ENCODE results near the gene FBXL15. TPM values are rescaled to one million over a fixed set of nuclear protein-coding genes. Genes with fewer than 3 reads are reported as not detected.

The FBXL15 gene
- total and polyA plus RNA-seq, 9 of the 15 experiments (the other 6 are each of a cell fraction or from before 2014, with no cell fraction given): 0.08 to 25.9 (median 3.5) TPM

DNA sequence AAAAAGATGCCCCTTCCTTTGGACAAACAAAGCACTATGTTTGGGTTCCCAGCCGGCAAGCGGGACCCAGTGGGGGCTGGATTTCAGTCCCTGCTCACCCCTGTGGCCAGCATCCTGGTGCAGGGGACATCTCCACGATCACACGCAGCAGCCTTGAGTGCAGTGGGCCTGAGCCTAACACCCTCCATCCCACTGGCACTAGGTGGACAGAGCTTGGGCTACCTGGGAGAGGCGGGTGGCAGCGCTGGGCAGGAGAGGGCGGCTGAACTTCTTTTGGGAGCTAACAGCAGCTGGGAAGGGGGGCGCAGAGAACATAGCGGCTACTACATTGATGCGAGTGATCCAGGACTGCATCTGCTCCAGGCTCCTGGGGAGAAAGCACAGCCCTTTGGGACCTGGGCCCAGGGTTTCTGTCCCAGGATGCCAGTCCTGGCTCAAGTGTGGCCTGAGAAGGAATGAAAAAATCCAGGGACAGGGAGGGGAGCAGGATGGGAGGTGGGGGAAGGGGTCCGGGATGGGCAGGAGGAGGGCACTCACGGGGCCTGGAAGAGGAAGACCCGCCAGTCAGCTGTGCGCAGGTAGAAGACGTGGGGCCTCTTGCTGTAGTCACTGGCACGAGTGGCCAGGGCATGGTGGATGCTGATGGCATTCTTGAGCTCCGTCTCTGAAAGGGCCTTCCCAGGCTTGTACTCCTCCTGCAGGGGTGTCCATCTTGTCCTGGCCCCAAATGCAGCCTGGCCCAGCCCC, 16.1 kb upstream of the FBXL15 start:
- FAIRE-seq: no peak
- Histone ChIP-seq H3K27ac (ENCODE audit: extremely low read depth, low read depth, low read length) (no peak overlapping the region), H3K4me2 (ENCODE audit: insufficient read depth, low read length) (no peak overlapping the region), H3K36me3 (ENCODE audit: control insufficient read depth, insufficient read depth, low read length) (0 out of 3 replicates have a peak, but pooled peaks cover 4% of the 10 kb centered on the region), H3K4me1 (replicated peaks in 1 of 2; ENCODE audit: control insufficient read depth in 2 of 2, insufficient read depth in 2 of 2, low read length in 2 of 2) (peaks cover 6 to 53% of the 10 kb centered on the region in 2 experiments; a peak in 4 of 5 replicates), H3K9me3 (replicated peaks; ENCODE audit: control insufficient read depth, insufficient read depth, low read depth, low read length) (no peaks in the 10 kb centered on the region), H3K9me1 (ENCODE audit: control insufficient read depth, insufficient read depth, low read length) (no peaks in the 10 kb centered on the region), H2AFZ (ENCODE audit: low read depth, low read length) (no peak overlapping the region), H3K4me3 (no peak overlapping the region), H3K27me3 (ENCODE audit: control insufficient read depth in 2 of 2, insufficient read depth in 2 of 2, low read length in 2 of 2) (peaks cover 3 to 16% of the 10 kb centered on the region in 2 experiments; a peak in 3 of 5 replicates), H3K9ac (ENCODE audit: insufficient read depth in 1 of 2, low read depth in 2 of 2, low read length in 2 of 2) (no peak overlapping the region), H4K20me1 (replicated peaks; ENCODE audit: control insufficient read depth, insufficient read depth, low read length) (no peaks in the 10 kb centered on the region), H3K79me2 (ENCODE audit: control insufficient read depth, insufficient read depth, low read length) (no peaks in the 10 kb centered on the region)
- no peak for ATAC-seq
- in situ Hi-C loops (cut with MboI): no loop called here
- no TSS peak for BruUV-seq (replicated peaks)
- TF ChIP-seq ZNF764 (CRISPR knock-in tag; IDR thresholded peaks at IDR 0.05; ENCODE audit: low read depth): no peak
- no peak for TF ChIP-seq SIN3B (IDR thresholded peaks at IDR 0.05; ENCODE audit: low read depth)
- TF ChIP-seq, protein P1, sequence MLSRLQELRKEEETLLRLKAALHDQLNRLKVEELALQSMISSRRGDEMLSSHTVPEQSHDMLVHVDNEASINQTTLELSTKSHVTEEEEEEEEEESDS (CRISPR knock-in tag; IDR thresholded peaks at IDR 0.05): no peak
- TF ChIP-seq HNRNPLL (IDR thresholded peaks at IDR 0.05; ENCODE audit: low read depth, low read length, poor library complexity, severe bottlenecking): no peak
- peak; percentile 9 for TF ChIP-seq PCBP1 (IDR thresholded peaks at IDR 0.05; ENCODE audit: low read depth, low read length, poor library complexity, severe bottlenecking)
- TF ChIP-seq, protein P2, sequence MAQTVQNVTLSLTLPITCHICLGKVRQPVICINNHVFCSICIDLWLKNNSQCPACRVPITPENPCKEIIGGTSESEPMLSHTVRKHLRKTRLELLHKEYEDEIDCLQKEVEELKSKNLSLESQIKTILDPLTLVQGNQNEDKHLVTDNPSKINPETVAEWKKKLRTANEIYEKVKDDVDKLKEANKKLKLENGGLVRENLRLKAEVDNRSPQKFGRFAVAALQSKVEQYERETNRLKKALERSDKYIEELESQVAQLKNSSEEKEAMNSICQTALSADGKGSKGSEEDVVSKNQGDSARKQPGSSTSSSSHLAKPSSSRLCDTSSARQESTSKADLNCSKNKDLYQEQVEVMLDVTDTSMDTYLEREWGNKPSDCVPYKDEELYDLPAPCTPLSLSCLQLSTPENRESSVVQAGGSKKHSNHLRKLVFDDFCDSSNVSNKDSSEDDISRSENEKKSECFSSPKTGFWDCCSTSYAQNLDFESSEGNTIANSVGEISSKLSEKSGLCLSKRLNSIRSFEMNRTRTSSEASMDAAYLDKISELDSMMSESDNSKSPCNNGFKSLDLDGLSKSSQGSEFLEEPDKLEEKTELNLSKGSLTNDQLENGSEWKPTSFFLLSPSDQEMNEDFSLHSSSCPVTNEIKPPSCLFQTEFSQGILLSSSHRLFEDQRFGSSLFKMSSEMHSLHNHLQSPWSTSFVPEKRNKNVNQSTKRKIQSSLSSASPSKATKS (CRISPR knock-in tag; IDR thresholded peaks at IDR 0.05): no peak
- DNase-seq (ENCODE audit: extremely low read depth in 1 of 4, low spot score in 3 of 4): no peak
- intact Hi-C loops (cut with micrococcal nuclease): no loop called here
- ChIA-PET POLR2A (interaction anchor here (0.5 to 2.4 kb wide), 4 partner anchors 16 to 245 kb away, joined by 3 to 8 read pairs (median 3); partner anchors contain the start of gene FBXL15), CTCF (ENCODE audit: low intra/inter-chr PET ratio) (no interaction called here)
- 58% methylated on average over 7 of the region's 17 CpGs for WGBS (ENCODE audit: insufficient coverage, low coverage, missing lambda C conversion rate)
